HUES64 (cell line): ENCODE results near the gene CST7.

Source experiments
- H3K27ac ChIP-seq: 2 replicates; pipeline ENCODE4 v1.7.0; 2013; ENCODE audit warnings: low read depth, low read length, inconsistent platforms
- H3K27me3 ChIP-seq: 2 replicates; pipeline ENCODE4 v1.6.1; 2013; ENCODE audit warnings: mild to moderate bottlenecking, low read length; ENCODE audit not compliant: insufficient read depth
- H3K36me3 ChIP-seq: 2 replicates; pipeline ENCODE4 v1.6.1; 2013; ENCODE audit warnings: mild to moderate bottlenecking, low read length; ENCODE audit not compliant: insufficient read depth
- H3K4me1 ChIP-seq: 2 replicates; pipeline ENCODE4 v1.6.1; 2013; ENCODE audit warnings: mild to moderate bottlenecking, low read length, moderate library complexity; ENCODE audit not compliant: insufficient read depth
- H3K4me3 ChIP-seq: 2 replicates; pipeline ENCODE4 v1.5.1; 2013; ENCODE audit warnings: mild to moderate bottlenecking, low read length, moderate library complexity
- H3K9ac ChIP-seq: 2 replicates; pipeline ENCODE4 v1.6.1; 2013; ENCODE audit warnings: mild to moderate bottlenecking, low read depth, low read length
- H3K9me3 ChIP-seq: 2 replicates; pipeline ENCODE4 v1.6.1; 2013; ENCODE audit warnings: low read depth, low read length; ENCODE audit not compliant: insufficient read depth
- WGBS: fragments of 150-250, 120-280 bp; methylation state at CpG from one replicate; pipeline ENCODE4 v1.1.7; 2013; ENCODE audit warnings: missing lambda C conversion rate; 5-methylcytosine and 5-hydroxymethylcytosine counted together

Gene CST7

GRCh38 chr20:24980291-24981053 lies 31.4 kb downstream of the CST7 start:
- no peak overlapping the region for H3K27ac ChIP-seq
- WGBS: 95% methylated on average over 34 of the region's 34 CpGs
- H3K4me3 ChIP-seq: no peak overlapping the region
- no peak overlapping the region for H3K9ac ChIP-seq
- H3K9me3 ChIP-seq: peaks cover 11% of the 10 kb centered on the region; the same call in 1 of the 2 replicates
- no peaks in the 10 kb centered on the region for H3K27me3 ChIP-seq
- peaks cover 60% of the 10 kb centered on the region for H3K36me3 ChIP-seq
- no peaks in the 10 kb centered on the region for H3K4me1 ChIP-seq

GRCh38 chr20:24981282-24981681 lies 32.2 kb downstream of the CST7 start:
- WGBS: 94% methylated on average over 4 of the region's 4 CpGs
- Histone ChIP-seq H3K4me1 (no peaks in the 10 kb centered on the region), H3K9ac (no peak overlapping the region), H3K27ac (no peak overlapping the region), H3K9me3 (0 out of 2 replicates have a peak, but pooled peaks cover 4% of the 10 kb centered on the region), H3K36me3 (peaks cover 52% of the 10 kb centered on the region), H3K27me3 (no peaks in the 10 kb centered on the region), H3K4me3 (no peak overlapping the region)

GRCh38 chr20:24981790-24982189 lies 32.7 kb downstream of the CST7 start:
- 96% methylated on average over 3 of the region's 3 CpGs for WGBS
- no peak overlapping the region for H3K9ac ChIP-seq
- peaks cover 47% of the 10 kb centered on the region for H3K36me3 ChIP-seq

GRCh38 chr20:24983896-24984295 lies 34.8 kb downstream of the CST7 start:
- no peaks in the 10 kb centered on the region for H3K4me1 ChIP-seq
- no peak overlapping the region for H3K9ac ChIP-seq
- H3K36me3 ChIP-seq: peaks cover 31% of the 10 kb centered on the region
- no peak overlapping the region for H3K27ac ChIP-seq
- no peaks in the 10 kb centered on the region for H3K9me3 ChIP-seq
- H3K27me3 ChIP-seq: no peaks in the 10 kb centered on the region
- no peak overlapping the region for H3K4me3 ChIP-seq
- 86% methylated on average over 8 of the region's 8 CpGs for WGBS

More at GRCh38 chr20:24981790-24982189, 32.7 kb downstream of the CST7 start:
- no peaks in the 10 kb centered on the region for H3K27me3 ChIP-seq
- H3K4me3 ChIP-seq: no peak overlapping the region
- H3K27ac ChIP-seq: no peak overlapping the region
- H3K9me3 ChIP-seq: no peaks in the 10 kb centered on the region
- H3K4me1 ChIP-seq: no peaks in the 10 kb centered on the region

- no peaks in the 10 kb centered on the region for H3K27me3 ChIP-seq
- H3K36me3 ChIP-seq: peaks cover 31% of the 10 kb centered on the region
- no peaks in the 10 kb centered on the region for H3K4me1 ChIP-seq
- H3K4me3 ChIP-seq: no peak overlapping the region
- H3K27ac ChIP-seq: no peak overlapping the region
- no peaks in the 10 kb centered on the region for H3K9me3 ChIP-seq
- WGBS: 100% methylated on average over 1 of the region's 3 CpGs
- no peak overlapping the region for H3K9ac ChIP-seq
Observed at GRCh38 chr20:24984961-24985640, 36.0 kb downstream of the CST7 start.

- Histone ChIP-seq H3K27me3 (no peaks in the 10 kb centered on the region), H3K4me1 (peaks cover 3% of the 10 kb centered on the region; the same call in 1 of the 2 replicates), H3K9me3 (no peaks in the 10 kb centered on the region), H3K36me3 (peaks cover 25% of the 10 kb centered on the region), H3K9ac (no peak overlapping the region), H3K27ac (no peak overlapping the region), H3K4me3 (no peak overlapping the region)
- 83% methylated on average over 6 of the region's 6 CpGs for WGBS
Observed at GRCh38 chr20:24985802-24986201, 36.7 kb downstream of the CST7 start.

GRCh38 chr20:24986436-24987015 lies 37.5 kb downstream of the CST7 start:
- H3K9me3 ChIP-seq: no peaks in the 10 kb centered on the region

GRCh38 chr20:24987244-24987643 lies 38.2 kb downstream of the CST7 start:
- Histone ChIP-seq H3K36me3 (peaks cover 11% of the 10 kb centered on the region; the same call in 1 of the 2 replicates), H3K9ac (no peak overlapping the region), H3K27ac (no peak overlapping the region), H3K27me3 (no peaks in the 10 kb centered on the region; the same call in 1 of the 2 replicates), H3K9me3 (no peaks in the 10 kb centered on the region), H3K4me1 (peaks cover 13% of the 10 kb centered on the region; the same call in 1 of the 2 replicates), H3K4me3 (no peak overlapping the region)
- WGBS: 91% methylated on average over 2 of the region's 2 CpGs

More at GRCh38 chr20:24986436-24987015, 37.5 kb downstream of the CST7 start:
- H3K4me1 ChIP-seq: peaks cover 9% of the 10 kb centered on the region; the same call in 1 of the 2 replicates
- H3K9ac ChIP-seq: no peak overlapping the region
- peaks cover 17% of the 10 kb centered on the region; the same call in 1 of the 2 replicates for H3K36me3 ChIP-seq
- no peak overlapping the region for H3K27ac ChIP-seq
- 97% methylated on average over 7 of the region's 7 CpGs for WGBS
- H3K27me3 ChIP-seq: no peaks in the 10 kb centered on the region
- H3K4me3 ChIP-seq: no peak overlapping the region

GRCh38 chr20:24987873-24988835 lies 39.1 kb downstream of the CST7 start:
- Histone ChIP-seq H3K27me3 (no peaks in the 10 kb centered on the region; the same call in 1 of the 2 replicates), H3K36me3 (peaks cover 6% of the 10 kb centered on the region; the same call in 1 of the 2 replicates), H3K4me1 (peaks cover 15% of the 10 kb centered on the region), H3K27ac (no peak overlapping the region), H3K9me3 (no peaks in the 10 kb centered on the region), H3K9ac (no peak overlapping the region), H3K4me3 (no peak overlapping the region)
- WGBS: 95% methylated on average over 7 of the region's 7 CpGs

GRCh38 chr20:24989162-24989561 lies 40.1 kb downstream of the CST7 start:
- Histone ChIP-seq H3K9ac (no peak overlapping the region), H3K27ac (no peak overlapping the region), H3K27me3 (no peaks in the 10 kb centered on the region; the same call in 1 of the 2 replicates), H3K9me3 (no peaks in the 10 kb centered on the region), H3K4me1 (peaks cover 19% of the 10 kb centered on the region), H3K36me3 (no peaks in the 10 kb centered on the region), H3K4me3 (no peak overlapping the region)
- 94% methylated on average over 3 of the region's 3 CpGs for WGBS
